Measurements from ENCODE around the gene SPEF2. TPM values are rescaled to one million over a fixed set of nuclear protein-coding genes. Genes with fewer than 3 reads are reported as not detected.

SPEF2 gene
- total RNA-seq, 4 donors from 2014 or later = 6.3 to 15.2 (median 8.5) TPM

GRCh38 chr5:35860686-35861085, 243.0 kb downstream of the SPEF2 start:
- no peak for TF ChIP-seq CTCF (IDR thresholded peaks at IDR 0.05; ENCODE audit: low read depth)

- TF ChIP-seq CTCF (IDR thresholded peaks at IDR 0.05; ENCODE audit: low read depth) = no peak
Observed at GRCh38 chr5:35861718-35862117, 244.1 kb downstream of the SPEF2 start.

- TF ChIP-seq CTCF (IDR thresholded peaks at IDR 0.05; ENCODE audit: low read depth) = no peak
Observed at GRCh38 chr5:35862126-35862525, 244.5 kb downstream of the SPEF2 start.

- no peak for TF ChIP-seq CTCF (IDR thresholded peaks at IDR 0.05; ENCODE audit: low read depth)
Observed at GRCh38 chr5:35863159-35863558, 245.5 kb downstream of the SPEF2 start.

Small RNA genes within 50 kb of the gene (small RNA-seq; reads per million reads assigned to genes)
- gene RNU7-130P = not detected

Other genes starting within 250 kb of the SPEF2 start
- gene IL7R, start 239.0 kb downstream of the SPEF2 start, total RNA-seq = 10 to 100 TPM in 3 of 4 donors, 1 to 10 TPM in 1; 3.8 to 28.0 (median 14.3) TPM

Data from subcutaneous adipose tissue (tissue), 4 donors.